Measurements from ENCODE around the gene TRPM2.
"Not testable (repeated sequence)": the region's sequence is repeated elsewhere in the genome, so short reads cannot be mapped to it uniquely, and the experiment has no call there.

The TRPM2 gene

GRCh38 chr21:44375761-44376241 lies 22.4 kb downstream of the TRPM2 start:
- no peak for DNase-seq

GRCh38 chr21:44376606-44377005 lies 23.2 kb downstream of the TRPM2 start:
- no peak for DNase-seq

- no peak for DNase-seq
Measured at GRCh38 chr21:44377201-44377921, 23.9 kb downstream of the TRPM2 start.

GRCh38 chr21:44377922-44378645 lies 24.7 kb downstream of the TRPM2 start:
- no peak for DNase-seq

- no peak for DNase-seq
Measured at GRCh38 chr21:44378646-44379514, 25.5 kb downstream of the TRPM2 start.

GRCh38 chr21:44379515-44379848 lies 26.1 kb downstream of the TRPM2 start:
- no peak for DNase-seq

GRCh38 chr21:44379991-44380865 lies 26.8 kb downstream of the TRPM2 start:
- DNase-seq, result no peak

- DNase-seq, result no peak
Measured at GRCh38 chr21:44380876-44381275, 27.5 kb downstream of the TRPM2 start.

GRCh38 chr21:44381874-44382273 lies 28.5 kb downstream of the TRPM2 start:
- DNase-seq, result no peak

GRCh38 chr21:44382536-44382935 lies 29.1 kb downstream of the TRPM2 start:
- no peak for DNase-seq

GRCh38 chr21:44383216-44383615 lies 29.8 kb downstream of the TRPM2 start:
- no peak for DNase-seq

GRCh38 chr21:44384968-44385367 lies 31.5 kb downstream of the TRPM2 start:
- no peak for DNase-seq

- DNase-seq, result no peak
Measured at GRCh38 chr21:44389335-44389734, 35.9 kb downstream of the TRPM2 start.

- DNase-seq, result no peak
Measured at GRCh38 chr21:44390886-44391285, 37.5 kb downstream of the TRPM2 start.

GRCh38 chr21:44391345-44392091 lies 38.1 kb downstream of the TRPM2 start:
- no peak for DNase-seq

- DNase-seq, result no peak
Measured at GRCh38 chr21:44392185-44392584, 38.8 kb downstream of the TRPM2 start.

- DNase-seq, result no peak
Measured at GRCh38 chr21:44392916-44393315, 39.5 kb downstream of the TRPM2 start.

- no peak for DNase-seq
Measured at GRCh38 chr21:44394733-44395132, 41.3 kb downstream of the TRPM2 start.

- DNase-seq, result no peak
Measured at GRCh38 chr21:44395260-44395659, 41.8 kb downstream of the TRPM2 start.

- not testable (repeated sequence) for DNase-seq
Measured at GRCh38 chr21:44396803-44397202, 43.4 kb downstream of the TRPM2 start.

- no peak for DNase-seq
Measured at GRCh38 chr21:44397431-44398031, 44.1 kb downstream of the TRPM2 start.

Measured in T-helper 9 cell (primary cell).